T-helper 1 cell treated with Interleukin-12 subunit alpha and Interleukin-12 subunit beta and Interleukin-4 antibody, amounts not matched to agents 30 μg/mL and 1 μg/mL, for 36 hours (primary cell): Measurements from ENCODE around the gene XYLT1.
"Not testable (repeated sequence)": the region's sequence is repeated elsewhere in the genome, so short reads cannot be mapped to it uniquely, and the experiment has no call there.

ENCODE experiments used
- H3K27ac Mint-ChIP-seq: one replicate; pipeline ENCODE4 v1.8.0; 2021; ENCODE audit warnings: mild to moderate bottlenecking, mixed read lengths
- H3K27me3 Mint-ChIP-seq: one replicate; pipeline ENCODE4 v1.8.0; 2021; ENCODE audit warnings: low read depth, mixed read lengths
- H3K36me3 Mint-ChIP-seq: one replicate; pipeline ENCODE4 v1.8.0; 2021; ENCODE audit warnings: low read depth, mixed read lengths
- H3K4me1 Mint-ChIP-seq: one replicate; pipeline ENCODE4 v1.8.0; 2021; ENCODE audit warnings: low read depth, mixed read lengths
- H3K4me3 Mint-ChIP-seq: one replicate; pipeline ENCODE4 v1.8.0; 2021; ENCODE audit warnings: mild to moderate bottlenecking, moderate library complexity, mixed read lengths
- H3K9me3 Mint-ChIP-seq: one replicate; pipeline ENCODE4 v1.8.0; 2021; ENCODE audit warnings: mixed read lengths

Gene XYLT1

DNA sequence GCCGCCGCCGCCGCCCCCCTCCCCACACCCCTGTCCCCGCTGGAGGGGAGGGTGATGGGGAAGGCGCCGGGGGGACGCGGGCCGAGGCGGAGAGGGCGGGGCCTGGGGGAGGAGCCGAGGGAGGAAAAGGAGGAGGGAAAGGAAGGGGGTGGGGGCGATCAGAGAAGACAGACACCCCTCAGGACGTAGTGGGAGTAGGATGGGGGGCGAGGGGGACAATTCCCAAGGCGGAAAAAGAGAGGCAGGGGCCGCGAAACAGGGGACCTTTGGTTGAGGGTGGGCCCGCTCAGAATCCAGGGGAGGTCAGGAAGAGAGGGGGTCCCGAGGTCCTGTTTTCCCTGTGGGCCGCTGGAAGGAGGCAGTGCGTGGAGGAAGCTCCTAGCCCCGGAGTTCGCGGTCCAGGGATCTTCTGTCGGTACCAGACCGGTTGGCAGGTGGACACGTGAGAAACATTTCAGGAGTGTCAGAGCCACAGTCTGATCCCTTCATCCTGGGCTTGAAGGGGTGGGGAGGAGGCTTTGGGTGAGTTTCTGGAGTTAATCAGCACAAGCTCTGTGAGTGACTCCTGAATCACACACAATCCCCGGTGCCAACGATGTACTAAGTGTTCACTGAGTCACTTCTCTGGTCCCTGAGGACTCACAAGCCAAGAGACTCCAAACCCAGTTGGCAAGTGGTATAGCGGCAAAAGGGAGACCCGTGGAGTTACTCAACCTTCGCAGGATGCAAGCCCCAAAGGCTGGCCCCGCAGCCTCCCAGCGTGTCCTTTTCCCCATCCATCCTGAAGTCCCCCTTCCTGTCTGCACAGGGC lies at the start of gene XYLT1:
TSS of gene XYLT1 (minus strand) at position 53 of the 811 bp plus-strand sequence. CDS start 164 bp downstream, outside the sequence.
- H3K4me1 Mint-ChIP-seq, result peaks cover 56% of the 10 kb centered on the region
- peak within 1 kb of the TSS; percentile 62 for H3K27ac Mint-ChIP-seq
- H3K36me3 Mint-ChIP-seq, result peaks cover 26% of the 10 kb centered on the region
- peaks cover 14% of the 10 kb centered on the region for H3K27me3 Mint-ChIP-seq
- H3K4me3 Mint-ChIP-seq, result peak within 1 kb of the TSS; percentile 96
- no peaks in the 10 kb centered on the region for H3K9me3 Mint-ChIP-seq

DNA sequence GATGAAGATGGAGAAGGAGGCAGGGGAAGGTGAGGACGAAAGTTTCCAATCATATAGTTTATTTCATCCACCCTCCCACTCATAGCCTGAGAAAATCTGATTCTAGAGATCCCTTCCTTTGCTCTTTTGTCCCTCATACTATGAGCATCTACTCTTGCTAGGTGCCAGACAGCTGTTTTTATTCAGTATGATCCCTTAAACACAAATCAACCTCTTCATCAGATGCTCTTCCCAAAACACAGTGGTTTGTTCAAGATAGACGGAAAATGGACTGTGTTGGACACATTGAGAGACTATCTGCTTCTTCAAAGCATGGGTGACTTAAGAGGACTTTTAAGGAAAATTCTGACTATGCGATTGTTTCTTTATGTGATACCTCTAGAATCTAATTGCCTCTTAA lies 49.4 kb upstream of the XYLT1 start:
- Mint-ChIP-seq H3K27me3 (peaks cover 29% of the 10 kb centered on the region), H3K27ac (no peak overlapping the region), H3K36me3 (no peaks in the 10 kb centered on the region), H3K9me3 (no peaks in the 10 kb centered on the region), H3K4me1 (no peaks in the 10 kb centered on the region), H3K4me3 (no peak overlapping the region)

DNA sequence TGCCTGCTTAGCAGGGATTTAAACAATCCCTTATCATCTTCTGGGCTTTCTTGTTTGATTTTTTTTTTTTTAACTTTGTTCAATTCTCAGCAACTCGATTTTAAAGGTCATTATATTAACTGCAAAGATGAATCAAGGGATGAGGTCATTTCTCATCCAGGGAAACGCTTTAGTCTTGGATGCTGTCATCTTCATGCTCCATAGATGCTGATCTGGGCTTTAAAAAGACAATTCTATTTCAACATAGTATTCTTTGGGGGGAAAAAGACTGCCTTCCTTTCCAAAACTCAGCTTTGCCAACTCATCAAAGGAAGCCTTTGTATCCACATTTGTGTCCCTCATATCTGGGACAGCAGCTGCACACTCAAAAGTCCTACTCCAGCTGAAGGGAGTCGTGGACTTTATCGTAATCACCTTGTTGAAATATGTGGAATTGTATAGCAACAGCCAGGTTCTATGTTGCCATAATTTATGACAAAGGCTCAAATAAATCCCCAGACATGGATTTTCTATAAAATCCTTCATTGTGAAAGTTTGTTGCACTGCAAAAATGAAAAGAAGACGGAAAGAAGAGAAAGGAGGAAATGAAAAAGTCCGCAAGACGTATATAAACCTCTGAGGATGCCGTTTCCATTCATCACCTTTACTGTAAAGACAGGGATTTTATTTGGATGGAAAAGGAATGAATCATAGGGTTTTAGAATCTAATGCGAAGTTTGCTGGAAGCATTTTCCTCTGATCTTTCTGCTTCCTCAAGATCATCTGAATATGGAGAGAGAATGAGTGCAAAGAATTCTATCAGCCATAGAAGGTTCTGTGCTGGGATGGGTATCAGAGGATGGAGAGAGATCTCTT lies 48.6 kb upstream of the XYLT1 start:
- H3K27me3 Mint-ChIP-seq, result peaks cover 29% of the 10 kb centered on the region
- H3K9me3 Mint-ChIP-seq, result no peaks in the 10 kb centered on the region
- no peak overlapping the region for H3K4me3 Mint-ChIP-seq
- H3K4me1 Mint-ChIP-seq, result no peaks in the 10 kb centered on the region
- no peaks in the 10 kb centered on the region for H3K36me3 Mint-ChIP-seq
- H3K27ac Mint-ChIP-seq, result no peak overlapping the region

DNA sequence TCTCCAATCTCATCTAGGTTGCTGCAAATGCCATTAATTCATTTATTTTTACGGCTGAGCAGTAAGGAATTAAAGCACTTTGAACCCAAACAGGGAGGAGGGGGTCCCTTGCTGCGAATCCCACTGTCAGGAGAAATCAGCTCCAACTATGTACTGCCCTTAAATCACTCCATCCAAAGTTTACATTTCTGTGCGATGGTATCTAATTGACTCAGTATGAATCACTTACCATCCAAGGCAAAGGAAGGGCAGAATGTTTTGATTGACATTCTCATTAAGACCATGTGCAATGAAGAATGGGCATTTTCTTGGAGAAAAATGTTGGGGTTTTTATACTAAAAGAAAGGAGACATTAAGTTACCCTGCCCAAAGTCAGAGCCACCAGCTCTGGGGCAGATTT lies 47.7 kb upstream of the XYLT1 start:
- Mint-ChIP-seq H3K4me1 (no peaks in the 10 kb centered on the region), H3K36me3 (no peaks in the 10 kb centered on the region), H3K27ac (no peak overlapping the region), H3K9me3 (no peaks in the 10 kb centered on the region), H3K27me3 (peaks cover 34% of the 10 kb centered on the region), H3K4me3 (no peak overlapping the region)

DNA sequence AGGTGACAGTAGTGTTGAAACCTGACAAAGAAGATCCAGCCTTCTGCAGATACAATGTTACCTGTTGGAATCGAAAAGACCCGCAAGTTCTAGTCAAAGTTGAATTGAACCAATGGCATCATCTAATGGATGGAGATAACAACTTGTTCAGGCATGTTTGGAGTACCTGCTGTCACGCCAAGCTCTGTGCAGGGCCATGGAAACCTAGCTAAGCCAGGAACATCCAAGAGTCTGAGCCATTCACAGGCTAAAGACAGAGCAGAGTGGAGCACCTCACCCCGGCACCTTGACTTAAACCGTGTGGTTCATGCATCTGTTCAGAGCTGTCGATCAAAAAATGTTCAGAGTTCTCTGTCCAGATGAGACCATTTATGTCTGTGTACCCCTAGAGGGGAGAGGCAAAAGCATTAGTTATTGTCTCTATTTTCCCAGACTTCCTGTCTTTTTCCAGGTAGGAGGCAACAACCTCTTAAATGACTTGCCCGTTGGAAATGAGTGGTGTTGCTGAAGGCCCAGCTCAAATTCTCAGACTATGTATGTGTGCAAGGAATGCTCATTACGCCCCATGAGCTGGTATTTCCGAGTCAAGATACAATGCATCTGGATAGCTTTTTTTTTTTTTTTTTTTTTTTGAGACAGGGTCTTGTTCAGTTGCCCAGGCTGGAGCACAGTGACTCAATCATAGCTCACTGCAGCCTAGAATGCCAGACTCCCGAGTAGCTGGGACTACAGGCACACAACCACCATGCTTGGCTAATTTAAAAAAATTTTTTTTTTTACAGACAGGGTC lies 44.9 kb upstream of the XYLT1 start:
- Mint-ChIP-seq H3K9me3 (no peaks in the 10 kb centered on the region), H3K27me3 (peaks cover 39% of the 10 kb centered on the region), H3K36me3 (no peaks in the 10 kb centered on the region), H3K4me1 (no peaks in the 10 kb centered on the region), H3K4me3 (no peak overlapping the region), H3K27ac (no peak overlapping the region)

DNA sequence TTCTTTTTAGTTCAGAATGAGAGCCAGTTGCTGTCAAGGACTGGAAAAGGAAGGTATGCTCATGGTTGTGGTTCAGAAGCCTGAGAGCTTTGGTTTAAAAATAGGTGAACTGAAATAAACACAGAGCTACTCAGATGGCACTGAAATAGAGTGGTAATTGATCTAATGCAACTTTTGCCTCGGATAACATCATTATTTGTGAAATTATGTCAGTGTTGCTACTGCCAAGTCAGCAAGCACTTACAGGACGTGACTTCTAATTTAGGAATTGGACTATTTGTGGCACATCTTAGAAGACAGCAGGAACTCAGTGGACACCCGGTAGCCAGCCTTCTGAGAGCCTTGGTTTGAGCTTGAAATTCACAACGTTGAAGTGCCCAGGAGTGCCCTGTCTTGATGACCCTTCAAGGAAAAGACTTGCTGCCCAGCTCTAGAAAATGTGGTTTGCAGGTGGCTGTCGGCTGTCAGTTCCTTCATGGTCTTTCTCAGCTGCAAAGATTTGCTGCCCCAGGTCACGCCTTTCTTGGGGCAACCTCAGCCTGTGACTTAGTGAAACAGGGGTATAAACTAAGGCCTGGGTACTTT lies 42.0 kb upstream of the XYLT1 start:
- no peak overlapping the region for H3K27ac Mint-ChIP-seq
- no peaks in the 10 kb centered on the region for H3K36me3 Mint-ChIP-seq
- peaks cover 6% of the 10 kb centered on the region for H3K9me3 Mint-ChIP-seq
- H3K4me3 Mint-ChIP-seq, result no peak overlapping the region
- peaks cover 28% of the 10 kb centered on the region for H3K27me3 Mint-ChIP-seq
- H3K4me1 Mint-ChIP-seq, result no peaks in the 10 kb centered on the region

GRCh38 chr16:17511340-17511739 lies 40.6 kb upstream of the XYLT1 start:
- H3K4me3 Mint-ChIP-seq, result no peak overlapping the region
- peaks cover 10% of the 10 kb centered on the region for H3K9me3 Mint-ChIP-seq
- H3K4me1 Mint-ChIP-seq, result no peaks in the 10 kb centered on the region
- H3K27ac Mint-ChIP-seq, result no peak overlapping the region
- H3K36me3 Mint-ChIP-seq, result no peaks in the 10 kb centered on the region
- H3K27me3 Mint-ChIP-seq, result peaks cover 28% of the 10 kb centered on the region

- Mint-ChIP-seq H3K27me3 (peaks cover 28% of the 10 kb centered on the region), H3K9me3 (peaks cover 10% of the 10 kb centered on the region), H3K36me3 (no peaks in the 10 kb centered on the region), H3K27ac (no peak overlapping the region), H3K4me1 (no peaks in the 10 kb centered on the region), H3K4me3 (no peak overlapping the region)
Measured at GRCh38 chr16:17510567-17510966, 39.8 kb upstream of the XYLT1 start.

DNA sequence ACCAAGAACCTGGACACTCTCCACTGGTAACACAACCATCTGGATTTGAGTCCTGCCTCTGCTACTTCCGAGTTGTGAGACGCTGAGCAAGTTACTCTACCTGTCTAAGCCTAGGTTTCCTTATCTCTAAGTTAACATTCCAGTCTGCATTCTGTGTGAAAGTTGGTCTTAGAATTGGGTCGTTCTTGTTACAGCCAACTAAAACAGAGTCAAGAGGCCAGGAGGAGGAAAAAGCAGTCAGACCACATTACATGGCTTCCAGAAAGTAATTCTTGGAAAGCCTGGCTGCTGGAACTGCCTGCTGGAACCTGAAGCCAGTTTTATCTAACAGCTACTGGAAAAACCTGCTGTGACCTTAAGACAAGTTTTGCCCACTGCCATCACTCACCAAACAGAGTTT lies 38.4 kb upstream of the XYLT1 start:
- Mint-ChIP-seq H3K4me3 (no peak overlapping the region), H3K27ac (no peak overlapping the region), H3K36me3 (no peaks in the 10 kb centered on the region), H3K9me3 (peaks cover 10% of the 10 kb centered on the region), H3K4me1 (no peaks in the 10 kb centered on the region), H3K27me3 (peaks cover 26% of the 10 kb centered on the region)

DNA sequence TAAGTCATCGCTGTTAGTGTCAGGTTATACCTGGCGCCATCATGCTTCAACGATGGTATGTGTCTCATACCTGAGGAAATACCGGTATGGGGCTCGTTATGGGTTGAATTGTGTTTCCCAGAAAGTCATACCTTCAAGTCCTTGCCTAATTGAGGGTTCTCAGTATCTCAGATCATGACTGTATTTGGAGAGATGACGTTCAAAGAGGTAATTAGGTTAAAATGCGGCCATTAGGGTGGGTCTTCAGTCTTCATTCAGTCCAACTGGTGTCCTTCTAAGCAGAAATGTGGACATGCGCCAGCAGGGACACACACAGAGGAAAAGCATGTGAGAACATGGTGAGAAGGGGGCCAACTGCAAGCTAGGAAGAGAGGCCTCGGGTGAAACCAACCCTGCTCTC lies 37.5 kb upstream of the XYLT1 start:
- Mint-ChIP-seq H3K27ac (no peak overlapping the region), H3K36me3 (no peaks in the 10 kb centered on the region), H3K4me1 (no peaks in the 10 kb centered on the region), H3K27me3 (peaks cover 22% of the 10 kb centered on the region), H3K9me3 (peaks cover 10% of the 10 kb centered on the region), H3K4me3 (no peak overlapping the region)

DNA sequence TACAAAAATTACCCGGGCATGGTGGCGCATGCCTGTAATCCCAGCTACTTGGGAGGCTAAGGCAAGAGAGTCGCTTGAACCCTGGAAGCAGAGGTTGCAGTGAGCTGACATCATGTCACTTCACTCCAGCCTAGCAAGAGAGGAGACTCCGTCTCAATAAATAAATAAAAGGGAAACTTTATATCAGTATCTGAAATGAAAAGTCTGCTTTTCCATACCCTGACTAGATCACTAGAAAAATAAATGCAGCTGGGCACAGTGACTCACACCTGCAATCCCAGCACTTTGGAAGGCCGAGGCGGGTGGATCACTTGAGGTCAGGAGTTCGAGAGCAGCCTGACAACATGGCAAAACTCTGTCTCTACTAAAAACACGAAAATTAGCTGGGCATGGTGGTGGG lies 36.8 kb upstream of the XYLT1 start:
- H3K27ac Mint-ChIP-seq, H3K4me1 Mint-ChIP-seq, H3K4me3 Mint-ChIP-seq, H3K36me3 Mint-ChIP-seq: not testable (repeated sequence)
- peaks cover 25% of the 10 kb centered on the region for H3K27me3 Mint-ChIP-seq
- peaks cover 10% of the 10 kb centered on the region for H3K9me3 Mint-ChIP-seq

DNA sequence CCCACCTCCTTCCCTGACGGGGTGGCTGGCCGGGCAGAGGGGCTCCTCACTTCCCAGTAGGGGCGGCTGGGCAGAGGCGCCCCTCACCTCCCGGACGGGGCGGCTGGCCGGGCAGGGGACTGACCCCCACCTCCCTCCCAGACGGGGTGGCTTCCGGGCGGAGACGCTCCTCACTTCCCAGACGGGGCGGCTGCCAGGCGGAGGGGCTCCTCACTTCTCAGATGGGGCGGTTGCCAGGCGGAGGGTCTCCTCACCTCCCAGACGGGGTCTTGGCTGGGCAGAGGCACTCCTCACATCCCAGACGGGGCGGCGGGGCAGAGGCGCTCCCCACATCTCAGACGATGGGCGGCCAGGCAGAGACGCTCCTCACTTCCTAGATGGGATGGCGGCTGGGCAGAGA lies 35.1 kb upstream of the XYLT1 start:
- not testable (repeated sequence) for H3K4me3 Mint-ChIP-seq, H3K27ac Mint-ChIP-seq, H3K36me3 Mint-ChIP-seq, H3K4me1 Mint-ChIP-seq
- Mint-ChIP-seq H3K27me3 (peaks cover 14% of the 10 kb centered on the region), H3K9me3 (peaks cover 10% of the 10 kb centered on the region)

DNA sequence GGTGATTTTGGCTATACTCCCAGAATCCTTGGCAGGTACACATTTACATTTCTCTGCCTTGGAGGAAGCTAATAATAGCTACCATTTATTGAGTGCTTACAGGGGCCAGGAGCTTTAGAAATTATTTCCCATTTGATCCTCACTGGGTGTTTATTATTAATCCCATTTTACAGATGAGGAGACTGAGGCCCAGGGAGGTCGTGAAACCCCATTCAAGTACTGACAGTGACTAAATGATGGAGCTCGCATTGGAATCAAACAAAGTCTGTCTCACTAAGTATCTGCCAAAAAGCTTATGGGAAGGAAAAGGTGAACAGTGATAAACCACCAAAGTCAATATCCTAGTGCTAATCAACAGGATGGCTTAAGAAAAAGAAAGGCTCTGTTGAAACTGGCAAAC lies 33.3 kb upstream of the XYLT1 start:
- H3K27ac Mint-ChIP-seq, result no peak overlapping the region
- H3K4me1 Mint-ChIP-seq, result no peaks in the 10 kb centered on the region
- H3K4me3 Mint-ChIP-seq, result no peak overlapping the region
- H3K27me3 Mint-ChIP-seq, result peaks cover 6% of the 10 kb centered on the region
- peaks cover 9% of the 10 kb centered on the region for H3K9me3 Mint-ChIP-seq
- H3K36me3 Mint-ChIP-seq, result no peaks in the 10 kb centered on the region

GRCh38 chr16:17503331-17503730 lies 32.6 kb upstream of the XYLT1 start:
- peaks cover 6% of the 10 kb centered on the region for H3K27me3 Mint-ChIP-seq
- H3K4me1 Mint-ChIP-seq, result no peaks in the 10 kb centered on the region
- H3K27ac Mint-ChIP-seq, result no peak overlapping the region
- peaks cover 5% of the 10 kb centered on the region for H3K9me3 Mint-ChIP-seq
- no peaks in the 10 kb centered on the region for H3K36me3 Mint-ChIP-seq
- no peak overlapping the region for H3K4me3 Mint-ChIP-seq
